H1 (cell line): ENCODE results near the gene TAOK1. TPM values are rescaled to one million over a fixed set of nuclear protein-coding genes. Genes with fewer than 3 reads are reported as not detected.

ENCODE experiments used
- BCL11A ChIP-seq, 2 experiments: IDR thresholded peaks; one replicate each; pipeline ENCODE4 v1.6.1; 2011; ENCODE audit warnings: low read depth in 2 of 2, low read length in 2 of 2, mild to moderate bottlenecking in 2 of 2
- CHD7 ChIP-seq: fragments of 300-600 bp; sonication (generic); IDR thresholded peaks from 2 replicates; pipeline ENCODE4 v1.7.1; 2012; ENCODE audit warnings: low read length, moderate library complexity, mild to moderate bottlenecking, inconsistent platforms; ENCODE audit not compliant: insufficient replicate concordance
- EGR1 ChIP-seq: IDR thresholded peaks from 2 replicates; pipeline ENCODE4 v1.6.1; 2011; ENCODE audit warnings: low read depth, low read length, borderline replicate concordance
- EP300 ChIP-seq, 2 experiments: IDR thresholded peaks; 1 replicate in 1 of 2; 2 replicates in 1 of 2; pipeline ENCODE4 v1.6.1; 2011 to 2012; ENCODE audit warnings: low read depth in 2 of 2, low read length in 2 of 2, mild to moderate bottlenecking in 2 of 2, borderline replicate concordance in 1 of 2, inconsistent platforms in 1 of 2, moderate library complexity in 1 of 2
- MAX ChIP-seq: IDR thresholded peaks from 2 replicates; pipeline ENCODE4 v1.6.1; 2012; ENCODE audit warnings: inconsistent platforms
- NANOG ChIP-seq: IDR thresholded peaks from 2 replicates; pipeline ENCODE4 v1.6.1; 2011; ENCODE audit warnings: low read length, low read depth, mild to moderate bottlenecking, inconsistent platforms; ENCODE audit not compliant: insufficient read depth, poor library complexity, severe bottlenecking
- POLR2AphosphoS5 ChIP-seq: IDR thresholded peaks from 2 replicates; pipeline ENCODE4 v1.6.1; 2011; ENCODE audit warnings: low read depth, low read length
- SIX5 ChIP-seq: IDR thresholded peaks from 2 replicates; pipeline ENCODE4 v1.6.1; 2011; ENCODE audit warnings: mild to moderate bottlenecking, low read depth, low read length
- YY1 ChIP-seq: IDR thresholded peaks from 2 replicates; pipeline ENCODE4 v1.6.1; 2011; ENCODE audit warnings: low read depth, mild to moderate bottlenecking, low read length
- polyA plus RNA-seq, 7 experiments: library from polyadenylated mRNA; depleted of rRNA in 3 of 7; stranded (reverse) in 5 of 7; unstranded in 2 of 7; fragments of >200 nt in 5 of 7; fragments of 200-250 nt in 2 of 7; gene quantifications; 1 replicate in 5 of 7; 2 replicates in 1 of 7; 4 replicates in 1 of 7; pipeline versions ENCODE4 v1.2.1 to v1.2.3, GENCODE V29; 2011 to 2013; ENCODE audit warnings: missing spikeins in 2 of 7, mixed read lengths in 2 of 7
- total RNA-seq: library from RNA; stranded (reverse); fragmentation: NEBNext Ultra II Directional; extraction: Animal tissue kit (Norgen Biotek cat#: 25700); gene quantifications from 2 replicates; pipeline ENCODE4 v1.2.1, GENCODE V29; 2021

The TAOK1 gene
- total and polyA plus RNA-seq, 2 of the 8 experiments (the other 6 are each of a cell fraction or from before 2014, with no cell fraction given), result 12.2 to 90.6 TPM

GRCh38 chr17:29514792-29515191, 124.6 kb downstream of the TAOK1 start (continued):
- no peak for TF ChIP-seq CHD7
- TF ChIP-seq YY1, result no peak
- no peak for TF ChIP-seq POLR2AphosphoS5
- TF ChIP-seq NANOG, result no peak
- no peak for TF ChIP-seq BCL11A (IDR thresholded peaks at IDR 0.05; ENCODE audit: low read depth in 2 of 2, low read length in 2 of 2)
- no peak for TF ChIP-seq MAX
- TF ChIP-seq EP300 (IDR thresholded peaks at IDR 0.05; ENCODE audit: borderline replicate concordance in 1 of 2, low read depth in 2 of 2, low read length in 2 of 2), result no peak
- TF ChIP-seq SIX5, result no peak
- no peak for TF ChIP-seq EGR1
